ENCODE results near the gene PSMD1. TPM values are rescaled to one million over a fixed set of nuclear protein-coding genes. Genes with fewer than 3 reads are reported as not detected.

The PSMD1 gene
- total RNA-seq, 4 donors from 2014 or later: 24.3 to 85.3 (median 74.7) TPM

GRCh38 chr2:231204581-231204980 is 147.9 kb downstream of the PSMD1 start:
- in situ Hi-C loops (cut with MboI; ENCODE audit: low pct_ligation_motif_present in 1 of 4, low pct_unique_long_range_greater_than_20kb in 1 of 4, low sequenced_read_pairs in 3 of 4): loop anchor here in 2 of 4 donors (10.0 to 25.0 kb wide), 2 partner anchors 100 to 233 kb away; no protein-coding TSS in a partner anchor
- no peak for DNase-seq

GRCh38 chr2:231207734-231208133 is 151.1 kb downstream of the PSMD1 start:
- TF ChIP-seq POLR2A (IDR thresholded peaks at IDR 0.05) (no peak), EP300 (IDR thresholded peaks at IDR 0.05; ENCODE audit: low read depth) (no peak)
- H3K4me1 ChIP-seq: no peaks in the 10 kb centered on the region
- no peaks in the 10 kb centered on the region for H3K9me3 ChIP-seq
- 83 to 85% methylated on average over 4 of the region's 4 CpGs for WGBS, 2 donors (ENCODE audit: low coverage in 1 of 2)
- in situ Hi-C loops (cut with MboI; ENCODE audit: low pct_ligation_motif_present in 1 of 4, low pct_unique_long_range_greater_than_20kb in 1 of 4, low sequenced_read_pairs in 3 of 4) (loop anchor here in 2 of 4 donors (10.0 to 25.0 kb wide), 2 partner anchors 103 to 230 kb away; no protein-coding TSS in a partner anchor), intact Hi-C loops (cut with DNase I; ENCODE audit: low total_unique reads) (loop anchor here (5.0 kb wide), 1 partner anchor 485 kb away; no protein-coding TSS in a partner anchor)
- H3K27ac ChIP-seq: peak overlapping the region in 1 of 4 donors; percentile 5
- H3K36me3 ChIP-seq: no peaks in the 10 kb centered on the region
- H3K27me3 ChIP-seq: no peaks in the 10 kb centered on the region
- DNase-seq: no peak
- H3K4me3 ChIP-seq: no peak overlapping the region

More at GRCh38 chr2:231204581-231204980, 147.9 kb downstream of the PSMD1 start:
- TF ChIP-seq POLR2AphosphoS5 (IDR thresholded peaks at IDR 0.05): no peak
- no peak for TF ChIP-seq CTCF (IDR thresholded peaks at IDR 0.05)
- no peak for TF ChIP-seq EP300 (IDR thresholded peaks at IDR 0.05; ENCODE audit: low read depth)
- TF ChIP-seq POLR2A (IDR thresholded peaks at IDR 0.05): no peak
- WGBS, 2 donors (ENCODE audit: low coverage in 1 of 2): 75 to 76% methylated on average over 2 to 5 of the region's 5 CpGs
- no peaks in the 10 kb centered on the region for H3K27me3 ChIP-seq
- H3K27ac ChIP-seq: peak overlapping the region in 1 of 4 donors; percentile 7
- intact Hi-C loops (cut with DNase I; ENCODE audit: low total_unique reads): no loop called here
- no peaks in the 10 kb centered on the region for H3K9me3 ChIP-seq
- H3K36me3 ChIP-seq: no peaks in the 10 kb centered on the region
- H3K4me3 ChIP-seq: no peak overlapping the region
- H3K4me1 ChIP-seq: peaks cover 0 to 3% (median under 1%) of the 10 kb centered on the region in 4 donors

- Histone ChIP-seq H3K9me3 (no peaks in the 10 kb centered on the region), H3K4me1 (no peaks in the 10 kb centered on the region), H3K4me3 (no peak overlapping the region), H3K36me3 (no peaks in the 10 kb centered on the region), H3K27ac (peak overlapping the region in 3 of 4 donors; percentile 22 to 33 (median 27)), H3K27me3 (no peaks in the 10 kb centered on the region)
- intact Hi-C loops (cut with DNase I; ENCODE audit: low total_unique reads): no loop called here
- DNase-seq: no peak
- WGBS, 2 donors (ENCODE audit: low coverage in 1 of 2): 73 to 90% methylated on average over 3 of the region's 3 CpGs
- in situ Hi-C loops (cut with MboI; ENCODE audit: low pct_ligation_motif_present in 1 of 4, low pct_unique_long_range_greater_than_20kb in 1 of 4, low sequenced_read_pairs in 3 of 4): loop anchor here in 1 of 4 donors (25.0 kb wide), 1 partner anchor 227 kb away; no protein-coding TSS in a partner anchor
- no peak for TF ChIP-seq POLR2AphosphoS5 (IDR thresholded peaks at IDR 0.05)
- TF ChIP-seq POLR2A (IDR thresholded peaks at IDR 0.05): no peak
- no peak for TF ChIP-seq EP300 (IDR thresholded peaks at IDR 0.05; ENCODE audit: low read depth)
- TF ChIP-seq CTCF (IDR thresholded peaks at IDR 0.05): no peak
These were observed 154.1 kb downstream of the PSMD1 start for GRCh38 chr2:231210782-231211181.

- TF ChIP-seq EP300 (IDR thresholded peaks at IDR 0.05; ENCODE audit: low read depth) (no peak), CTCF (IDR thresholded peaks at IDR 0.05) (no peak), POLR2AphosphoS5 (IDR thresholded peaks at IDR 0.05) (no peak), POLR2A (IDR thresholded peaks at IDR 0.05) (no peak)
- DNase-seq: no peak
- H3K4me1 ChIP-seq: no peaks in the 10 kb centered on the region
- 47 to 79% methylated on average over 2 of the region's 2 CpGs for WGBS, 2 donors (ENCODE audit: low coverage in 1 of 2)
- intact Hi-C loops (cut with DNase I; ENCODE audit: low total_unique reads) (no loop called here), in situ Hi-C loops (cut with MboI; ENCODE audit: low pct_ligation_motif_present in 1 of 4, low pct_unique_long_range_greater_than_20kb in 1 of 4, low sequenced_read_pairs in 3 of 4) (loop anchor here in 1 of 4 donors (25.0 kb wide), 1 partner anchor 226 kb away; no protein-coding TSS in a partner anchor)
- H3K4me3 ChIP-seq: no peak overlapping the region
- peak overlapping the region in 3 of 4 donors; percentile 22 to 50 (median 33) for H3K27ac ChIP-seq
- peaks cover 0 to 7% (median 0%) of the 10 kb centered on the region in 4 donors for H3K36me3 ChIP-seq
- H3K27me3 ChIP-seq: no peaks in the 10 kb centered on the region
- H3K9me3 ChIP-seq: no peaks in the 10 kb centered on the region
These were observed 154.8 kb downstream of the PSMD1 start for GRCh38 chr2:231211486-231211885.
